GM12878 (cell line): ENCODE measurements around the gene PCBD1. TPM values are rescaled to one million over a fixed set of nuclear protein-coding genes. Genes with fewer than 3 reads are reported as not detected.

Experiments used
- ATAC-seq: fragments of 200-7000 bp; cut with Tn5 transposase; 3 replicates; pipeline ENCODE4 v1.9.1; 2020; ENCODE audit warnings: mild to moderate bottlenecking, moderate library complexity
- BruUV-seq: library from RNA; stranded (reverse); fragments of 400-500 nt; replicated peaks from 2 replicates; lab custom pipeline; 2021; lab: Mats Ljungman, UMichigan
- CTCF ChIA-PET: fragments of 300-600 bp; sonication (Branson Sonifier 250); formaldehyde crosslinking; extraction: SDS; loops from one replicate; lab custom pipeline; 2021; ENCODE audit warnings: inconsistent platforms; lab: Yijun Ruan, JAX
- POLR2A ChIA-PET: fragments of 350-600 bp; formaldehyde crosslinking; extraction: SDS; loops from one replicate; lab custom pipeline; 2021; ENCODE audit warnings: inconsistent platforms; lab: Charles Lee
- RAD21 ChIA-PET: fragments of 300-600 bp; sonication (Branson Sonifier 250); formaldehyde crosslinking; loops from one replicate; lab custom pipeline; 2023; ENCODE audit warnings: antibody characterized with exemption; ENCODE audit not compliant: unreplicated experiment; lab: Charles Lee
- SMC1A ChIA-PET: fragments of 300-600 bp; sonication (Branson Sonifier 250); formaldehyde crosslinking; loops from one replicate; lab custom pipeline; 2023; ENCODE audit not compliant: unreplicated experiment, uncharacterized antibody; lab: Charles Lee
- DNase-seq: peaks from one replicate; pipeline ENCODE4 v3.0.0-alpha.2; 2011; ENCODE audit warnings: low read depth, low spot score
- FAIRE-seq: peaks from 3 replicates; lab custom pipeline; 2011; peaks lifted over from hg19 to GRCh38; lab: Jason Lieb, UNC
- H2AFZ ChIP-seq: 2 replicates; pipeline ENCODE4 v1.6.0; 2011; ENCODE audit warnings: low read depth, low read length, control low read depth; ENCODE audit not compliant: control insufficient read depth
- H3K27ac ChIP-seq: 2 replicates; pipeline ENCODE4 v1.5.1; 2011; ENCODE audit warnings: control low read depth; ENCODE audit not compliant: control insufficient read depth, insufficient read depth
- H3K27me3 ChIP-seq, 2 experiments: replicated peaks in 1 of 2; 2 replicates each; pipeline versions ENCODE4 v1.6.0 to v1.6.1; 2011; ENCODE audit warnings: low read length in 1 of 2; ENCODE audit not compliant: control insufficient read depth in 2 of 2, insufficient read depth in 2 of 2
- H3K36me3 ChIP-seq, 2 experiments: 2 replicates each; pipeline ENCODE4 v1.5.1; 2011; ENCODE audit warnings: low read length in 1 of 2; ENCODE audit not compliant: control insufficient read depth in 2 of 2, insufficient read depth in 2 of 2
- H3K4me1 ChIP-seq: 2 replicates; pipeline ENCODE4 v1.6.1; 2011; ENCODE audit warnings: mild to moderate bottlenecking, low read length, moderate library complexity, mixed read lengths; ENCODE audit not compliant: control insufficient read depth, insufficient read depth
- H3K4me2 ChIP-seq: 2 replicates; pipeline ENCODE4 v1.6.0; 2011; ENCODE audit warnings: control low read depth; ENCODE audit not compliant: control insufficient read depth, insufficient read depth
- H3K4me3 ChIP-seq: fragments of 200-600 bp; sonication (generic); 2 replicates; pipeline ENCODE4 v1.5.1; 2016
- H3K79me2 ChIP-seq: 2 replicates; pipeline ENCODE4 v1.6.0; 2011; ENCODE audit warnings: low read length; ENCODE audit not compliant: control insufficient read depth, insufficient read depth
- H3K9ac ChIP-seq: 2 replicates; pipeline ENCODE4 v1.8.0; 2011; ENCODE audit warnings: low read length, control low read depth, mixed read lengths; ENCODE audit not compliant: control insufficient read depth, insufficient read depth
- H3K9me3 ChIP-seq: replicated peaks from 3 replicates; pipeline ENCODE4 v1.5.1; 2011; ENCODE audit warnings: mild to moderate bottlenecking, low read length; ENCODE audit not compliant: control insufficient read depth, insufficient read depth
- H4K20me1 ChIP-seq: 2 replicates; pipeline ENCODE4 v1.6.0; 2011; ENCODE audit not compliant: control insufficient read depth, insufficient read depth
- BRCA1 ChIP-seq: IDR thresholded peaks from 2 replicates; pipeline ENCODE4 v1.6.1; 2011; ENCODE audit warnings: low read depth, low read length, improper control_type of control experiment
- CBX5 ChIP-seq: sonication (generic); IDR thresholded peaks from 2 replicates; pipeline ENCODE4 v1.6.1; 2016; ENCODE audit warnings: low read depth, moderate library complexity, mild to moderate bottlenecking, inconsistent platforms
- EZH2 ChIP-seq: IDR thresholded peaks from 2 replicates; pipeline ENCODE4 v1.6.1; 2012; ENCODE audit warnings: low read depth, mild to moderate bottlenecking, control low read depth, inconsistent platforms, low read length, borderline replicate concordance; ENCODE audit not compliant: control insufficient read depth
- IKZF1 ChIP-seq: fragments of 450-650 bp; conservative IDR thresholded peaks from 2 replicates; pipeline ENCODE4 v1.6.1; 2017; ENCODE audit warnings: antibody characterized with exemption, mild to moderate bottlenecking
- JUNB ChIP-seq: IDR thresholded peaks from 2 replicates; pipeline ENCODE4 v1.6.1; 2016; ENCODE audit warnings: antibody characterized with exemption, mild to moderate bottlenecking
- RBBP5 ChIP-seq: fragments of 200-600 bp; sonication (generic); conservative IDR thresholded peaks from 2 replicates; pipeline ENCODE4 v1.6.1; 2016
- SMARCA5 ChIP-seq: fragments of 450-650 bp; IDR thresholded peaks from 2 replicates; pipeline ENCODE4 v1.6.1; 2017; ENCODE audit warnings: mild to moderate bottlenecking
- SPI1 ChIP-seq: IDR thresholded peaks from 2 replicates; pipeline ENCODE4 v1.6.1; 2011; ENCODE audit warnings: low read depth, mild to moderate bottlenecking, low read length, moderate library complexity, borderline replicate concordance; ENCODE audit not compliant: insufficient read depth
- STAT3 ChIP-seq: IDR thresholded peaks from 2 replicates; pipeline ENCODE4 v1.6.1; 2011; ENCODE audit warnings: low read depth, low read length, improper control_type of control experiment
- SUPT20H ChIP-seq: IDR thresholded peaks from 2 replicates; pipeline ENCODE4 v1.6.1; 2011; ENCODE audit warnings: low read depth, mild to moderate bottlenecking, low read length, moderate library complexity, borderline replicate concordance; ENCODE audit not compliant: control insufficient read depth
- TARDBP ChIP-seq: IDR thresholded peaks from 2 replicates; pipeline ENCODE4 v1.6.1; 2016; ENCODE audit warnings: borderline replicate concordance
- TCF7 ChIP-seq: IDR thresholded peaks from 2 replicates; pipeline ENCODE4 v1.6.1; 2014; ENCODE audit warnings: antibody characterized with exemption, borderline replicate concordance
- USF2 ChIP-seq: IDR thresholded peaks from 2 replicates; pipeline ENCODE4 v1.6.1; 2011; ENCODE audit warnings: low read depth, low read length, improper control_type of control experiment, borderline replicate concordance
- ZNF384 ChIP-seq: IDR thresholded peaks from 2 replicates; pipeline ENCODE4 v1.6.1; 2012; ENCODE audit warnings: low read depth, mild to moderate bottlenecking, low read length, improper control_type of control experiment, borderline replicate concordance
- WGBS: methylation state at CpG from one replicate; pipeline ENCODE4 v1.1.6; 2016; ENCODE audit warnings: low lambda C conversion rate; ENCODE audit not compliant: insufficient replicate concordance, insufficient coverage; ENCODE audit errors: missing lambda C conversion rate; 5-methylcytosine and 5-hydroxymethylcytosine counted together
- in situ Hi-C: fragments of 300-500 bp; cut with MboI; formaldehyde crosslinking; loops from 9 replicates; pipeline ENCODE4 v1.14.3; 2018; ENCODE audit warnings: mixed read lengths
- intact Hi-C: fragments of 100-400 bp; cut with micrococcal nuclease; formaldehyde crosslinking; loops from one replicate; pipeline ENCODE4 v1.14.2; 2022; ENCODE audit not compliant: unreplicated experiment
- polyA plus RNA-seq, 11 experiments: library from polyadenylated mRNA; depleted of rRNA in 4 of 11; unstranded in 6 of 11; stranded (reverse) in 5 of 11; fragments of >200 nt; fragmentation: Nextera tagmentation in 4 of 11; fragmentation: Illumina TruSeq in 1 of 11; extraction: Ambion mirVana in 4 of 11; extraction: Trizol in 1 of 11; gene quantifications; 1 replicate in 1 of 11; 2 replicates in 10 of 11; pipeline versions ENCODE4 v1.2.1 to v1.2.3, GENCODE V29; 2011 to 2016; ENCODE audit warnings: inconsistent platforms in 2 of 11, missing spikeins in 2 of 11, low read depth in 1 of 11
- total RNA-seq, 4 experiments: library from RNA; depleted of rRNA in 3 of 4; stranded (reverse); fragments of >200 nt in 3 of 4; fragmentation: Illumina TruSeq in 1 of 4; extraction: Trizol in 1 of 4; gene quantifications; 2 replicates each; pipeline versions ENCODE4 v1.2.1 to v1.2.3, GENCODE V29; 2013 to 2021
- TF ChIP-seq, protein P1 (sequence below): fragments of 450-650 bp; IDR thresholded peaks from 2 replicates; pipeline ENCODE4 v1.6.1; 2016; ENCODE audit warnings: mild to moderate bottlenecking, moderate library complexity, borderline replicate concordance

The PCBD1 gene
- total and polyA plus RNA-seq, 10 of the 15 experiments (the other 5 are each of a cell fraction or from before 2014, with no cell fraction given), result 5.6 to 66.8 (median 34.2) TPM

GRCh38 chr10:70896551-70896950, 8.2 kb upstream of the PCBD1 start:
- RAD21 ChIA-PET, result no interaction called here
- Histone ChIP-seq H3K4me3 (no peak overlapping the region), H2AFZ (no peak overlapping the region), H3K27me3 (0 out of 4 replicates have a peak, but pooled peaks cover 0 to 2% of the 10 kb centered on the region in 2 experiments), H3K9ac (no peak overlapping the region), H3K36me3 (no peaks in the 10 kb centered on the region), H3K4me2 (no peak overlapping the region), H3K79me2 (no peaks in the 10 kb centered on the region), H3K27ac (no peak overlapping the region), H3K4me1 (no peaks in the 10 kb centered on the region), H4K20me1 (no peaks in the 10 kb centered on the region), H3K9me3 (no peaks in the 10 kb centered on the region)
- CTCF ChIA-PET, result interaction anchor here (0.9 kb wide), 1 partner anchor 28 kb away, joined by 3 read pairs; no protein-coding TSS in a partner anchor
- in situ Hi-C loops, result no loop called here
- SMC1A ChIA-PET, result no interaction called here
- TF ChIP-seq SMARCA5 (no peak), CBX5 (no peak), EZH2 (no peak), JUNB (no peak), STAT3 (no peak), BRCA1 (no peak), ZNF384 (no peak), SUPT20H (no peak), SPI1 (no peak), TCF7 (no peak), USF2 (no peak), IKZF1 (no peak), RBBP5 (no peak), TARDBP (no peak)
- TF ChIP-seq, protein P1, sequence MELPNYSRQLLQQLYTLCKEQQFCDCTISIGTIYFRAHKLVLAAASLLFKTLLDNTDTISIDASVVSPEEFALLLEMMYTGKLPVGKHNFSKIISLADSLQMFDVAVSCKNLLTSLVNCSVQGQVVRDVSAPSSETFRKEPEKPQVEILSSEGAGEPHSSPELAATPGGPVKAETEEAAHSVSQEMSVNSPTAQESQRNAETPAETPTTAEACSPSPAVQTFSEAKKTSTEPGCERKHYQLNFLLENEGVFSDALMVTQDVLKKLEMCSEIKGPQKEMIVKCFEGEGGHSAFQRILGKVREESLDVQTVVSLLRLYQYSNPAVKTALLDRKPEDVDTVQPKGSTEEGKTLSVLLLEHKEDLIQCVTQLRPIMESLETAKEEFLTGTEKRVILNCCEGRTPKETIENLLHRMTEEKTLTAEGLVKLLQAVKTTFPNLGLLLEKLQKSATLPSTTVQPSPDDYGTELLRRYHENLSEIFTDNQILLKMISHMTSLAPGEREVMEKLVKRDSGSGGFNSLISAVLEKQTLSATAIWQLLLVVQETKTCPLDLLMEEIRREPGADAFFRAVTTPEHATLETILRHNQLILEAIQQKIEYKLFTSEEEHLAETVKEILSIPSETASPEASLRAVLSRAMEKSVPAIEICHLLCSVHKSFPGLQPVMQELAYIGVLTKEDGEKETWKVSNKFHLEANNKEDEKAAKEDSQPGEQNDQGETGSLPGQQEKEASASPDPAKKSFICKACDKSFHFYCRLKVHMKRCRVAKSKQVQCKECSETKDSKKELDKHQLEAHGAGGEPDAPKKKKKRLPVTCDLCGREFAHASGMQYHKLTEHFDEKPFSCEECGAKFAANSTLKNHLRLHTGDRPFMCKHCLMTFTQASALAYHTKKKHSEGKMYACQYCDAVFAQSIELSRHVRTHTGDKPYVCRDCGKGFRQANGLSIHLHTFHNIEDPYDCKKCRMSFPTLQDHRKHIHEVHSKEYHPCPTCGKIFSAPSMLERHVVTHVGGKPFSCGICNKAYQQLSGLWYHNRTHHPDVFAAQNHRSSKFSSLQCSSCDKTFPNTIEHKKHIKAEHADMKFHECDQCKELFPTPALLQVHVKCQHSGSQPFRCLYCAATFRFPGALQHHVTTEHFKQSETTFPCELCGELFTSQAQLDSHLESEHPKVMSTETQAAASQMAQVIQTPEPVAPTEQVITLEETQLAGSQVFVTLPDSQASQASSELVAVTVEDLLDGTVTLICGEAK, result no peak
- DNase-seq, result no peak
- 81% methylated on average over 1 of the region's 1 CpG for WGBS
- POLR2A ChIA-PET, result no interaction called here
- no peak for FAIRE-seq
- no TSS peak for BruUV-seq
- intact Hi-C loops, result no loop called here
- no peak for ATAC-seq
